Activated CD4-positive, alpha-beta T cell treated with anti-CD3 and anti-CD28 coated beads, Interleukin-2, amount 50 U/mL, for 4 hours (primary cell): Measurements from ENCODE around the gene OOSP2.

ENCODE experiments used
- DNase-seq, 2 experiments: peaks; one replicate each; pipeline ENCODE4 v3.0.0-alpha.2; 2020

Gene OOSP2

GRCh38 chr11:60084631-60085273 is 44.5 kb downstream of the OOSP2 start:
- no peak for DNase-seq

DNA sequence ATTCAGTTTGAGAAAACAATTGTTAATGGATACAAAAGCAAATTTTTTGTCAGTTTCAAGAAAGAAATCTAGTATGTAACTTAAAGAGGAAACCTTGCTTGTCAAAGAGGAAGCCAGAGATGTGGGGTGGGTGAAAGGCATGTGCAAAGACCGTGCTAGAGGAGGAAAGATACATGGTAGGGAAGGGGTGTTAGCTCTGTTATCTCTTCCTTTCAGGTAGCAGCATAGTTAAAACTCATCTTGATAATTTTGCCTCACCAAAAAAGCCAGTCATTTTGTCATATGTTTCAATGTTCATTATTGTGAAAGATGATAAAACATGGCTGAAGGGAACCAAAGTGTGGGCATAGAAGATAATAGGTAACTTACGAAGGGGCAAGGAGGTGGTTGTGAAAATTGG is 45.7 kb downstream of the OOSP2 start:
- no peak for DNase-seq

DNA sequence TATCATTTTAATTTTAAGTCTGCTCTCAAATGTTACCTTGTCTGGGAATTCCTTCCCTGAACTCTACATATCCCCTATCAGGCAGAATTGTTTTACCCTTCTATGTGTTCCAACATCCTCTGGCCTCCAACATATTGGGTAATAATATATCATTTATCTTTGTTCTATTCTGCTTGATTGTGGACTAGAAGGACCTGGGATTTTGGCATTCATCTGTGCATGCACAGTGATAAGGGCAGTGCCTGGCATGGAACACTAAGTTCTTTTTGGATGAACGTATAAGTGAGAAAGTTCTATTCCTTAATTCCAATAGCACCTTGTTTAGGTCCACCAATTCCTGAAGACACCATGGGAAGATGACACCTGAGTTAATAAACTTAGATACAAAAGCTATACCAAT is 47.0 kb downstream of the OOSP2 start:
- no peak for DNase-seq

DNA sequence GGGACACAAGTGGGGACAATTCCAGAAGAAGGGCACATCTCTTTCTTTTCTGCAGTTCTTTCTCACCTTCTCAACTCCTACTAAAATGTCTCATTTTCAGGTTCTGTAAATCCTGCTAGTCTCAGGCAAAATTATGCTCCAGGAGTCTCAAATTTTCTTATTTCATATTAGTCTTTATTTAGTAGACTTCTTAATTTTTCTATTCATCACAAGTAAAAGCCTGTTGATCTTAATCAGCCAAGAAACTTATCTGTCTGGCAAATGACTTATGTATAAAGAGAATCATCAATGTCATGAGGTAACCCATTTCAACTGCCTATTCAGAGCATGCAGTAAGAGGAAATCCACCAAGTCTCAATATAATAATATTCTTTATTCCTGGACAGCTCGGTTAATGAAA is 48.2 kb downstream of the OOSP2 start, which contains the start of gene MS4A2:
Gene MS4A2 (plus strand): TSS at position 301 of the 400 bp plus-strand sequence. CDS start 102 bp downstream, outside the sequence.
- DNase-seq, result no peak

DNA sequence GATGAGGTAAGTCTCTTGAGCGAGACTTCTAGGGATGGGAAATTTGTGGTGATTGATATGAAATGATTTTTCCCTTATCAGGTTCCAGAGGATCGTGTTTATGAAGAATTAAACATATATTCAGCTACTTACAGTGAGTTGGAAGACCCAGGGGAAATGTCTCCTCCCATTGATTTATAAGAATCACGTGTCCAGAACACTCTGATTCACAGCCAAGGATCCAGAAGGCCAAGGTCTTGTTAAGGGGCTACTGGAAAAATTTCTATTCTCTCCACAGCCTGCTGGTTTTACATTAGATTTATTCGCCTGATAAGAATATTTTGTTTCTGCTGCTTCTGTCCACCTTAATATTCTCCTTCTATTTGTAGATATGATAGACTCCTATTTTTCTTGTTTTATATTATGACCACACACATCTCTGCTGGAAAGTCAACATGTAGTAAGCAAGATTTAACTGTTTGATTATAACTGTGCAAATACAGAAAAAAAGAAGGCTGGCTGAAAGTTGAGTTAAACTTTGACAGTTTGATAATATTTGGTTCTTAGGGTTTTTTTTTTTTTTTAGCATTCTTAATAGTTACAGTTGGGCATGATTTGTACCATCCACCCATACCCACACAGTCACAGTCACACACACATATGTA is 55.4 kb downstream of the OOSP2 start:
- no peak for DNase-seq

GRCh38 chr11:60097189-60097588 is 57.0 kb downstream of the OOSP2 start:
- DNase-seq, result no peak
